ENCODE measurements around the gene FAM47E. TPM values are rescaled to one million over a fixed set of nuclear protein-coding genes. Genes with fewer than 3 reads are reported as not detected.

FAM47E gene
- total RNA-seq, 1 experiment from 2014 or later: 1.0 TPM

GRCh38 chr4:76311896-76312331 is 60.4 kb downstream of the FAM47E start:
- no TSS peak for BruUV-seq (replicated peaks)
- H3K4me3 Mint-ChIP-seq (ENCODE audit: unreplicated experiment): no peak overlapping the region
- no peak overlapping the region for H3K27ac Mint-ChIP-seq (ENCODE audit: low read depth, unreplicated experiment)
- peaks cover 4% of the 10 kb centered on the region for H3K4me1 Mint-ChIP-seq (ENCODE audit: insufficient read depth, unreplicated experiment)
- no peaks in the 10 kb centered on the region for H3K27me3 Mint-ChIP-seq (ENCODE audit: insufficient read depth, unreplicated experiment)
- ChIA-PET POLR2A (interaction anchor here (0.6 to 2.6 kb wide), 4 partner anchors 12 to 1670 kb away, joined by 3 to 8 read pairs (median 3); no protein-coding TSS in a partner anchor), CTCF (interaction anchor here (1.4 kb wide), 1 partner anchor 133 kb away, joined by 3 read pairs; no protein-coding TSS in a partner anchor)
- intact Hi-C loops (cut with micrococcal nuclease): no loop called here
- no peaks in the 10 kb centered on the region for H3K9me3 Mint-ChIP-seq (ENCODE audit: unreplicated experiment)
- no peak for TF ChIP-seq CTCF (IDR thresholded peaks at IDR 0.05; ENCODE audit: unreplicated experiment)
- peak; percentile 18 for DNase-seq (ENCODE audit: unreplicated experiment)
- H3K36me3 Mint-ChIP-seq (ENCODE audit: insufficient read depth, unreplicated experiment): peaks cover 21% of the 10 kb centered on the region

GRCh38 chr4:76312457-76312856 is 60.9 kb downstream of the FAM47E start:
- peaks cover 21% of the 10 kb centered on the region for H3K36me3 Mint-ChIP-seq (ENCODE audit: insufficient read depth, unreplicated experiment)

GRCh38 chr4:76313547-76313946 is 62.0 kb downstream of the FAM47E start:
- Mint-ChIP-seq H3K27ac (ENCODE audit: low read depth, unreplicated experiment) (no peak overlapping the region), H3K27me3 (ENCODE audit: insufficient read depth, unreplicated experiment) (no peaks in the 10 kb centered on the region), H3K4me3 (ENCODE audit: unreplicated experiment) (no peak overlapping the region), H3K9me3 (ENCODE audit: unreplicated experiment) (peaks cover 7% of the 10 kb centered on the region), H3K4me1 (ENCODE audit: insufficient read depth, unreplicated experiment) (peaks cover 2% of the 10 kb centered on the region), H3K36me3 (ENCODE audit: insufficient read depth, unreplicated experiment) (peaks cover 21% of the 10 kb centered on the region)
- no TSS peak for BruUV-seq (replicated peaks)
- intact Hi-C loops (cut with micrococcal nuclease): no loop called here
- DNase-seq (ENCODE audit: unreplicated experiment): no peak
- ChIA-PET POLR2A (interaction anchor here (2.6 kb wide), 1 partner anchor 10 kb away, joined by 8 read pairs; no protein-coding TSS in a partner anchor), CTCF (interaction anchor here (0.6 to 1.0 kb wide), 4 partner anchors 13 to 134 kb away, joined by 3 read pairs; no protein-coding TSS in a partner anchor)
- TF ChIP-seq CTCF (IDR thresholded peaks at IDR 0.05; ENCODE audit: unreplicated experiment): no peak

More at GRCh38 chr4:76312457-76312856, 60.9 kb downstream of the FAM47E start:
- no peak for DNase-seq (ENCODE audit: unreplicated experiment)
- TF ChIP-seq CTCF (IDR thresholded peaks at IDR 0.05; ENCODE audit: unreplicated experiment): no peak
- POLR2A ChIA-PET: interaction anchor here (0.7 to 2.6 kb wide), 4 partner anchors 11 to 1671 kb away, joined by 3 to 8 read pairs (median 3); no protein-coding TSS in a partner anchor
- intact Hi-C loops (cut with micrococcal nuclease): no loop called here
- H3K9me3 Mint-ChIP-seq (ENCODE audit: unreplicated experiment): no peaks in the 10 kb centered on the region
- no peak overlapping the region for H3K4me3 Mint-ChIP-seq (ENCODE audit: unreplicated experiment)
- H3K4me1 Mint-ChIP-seq (ENCODE audit: insufficient read depth, unreplicated experiment): peaks cover 4% of the 10 kb centered on the region
- BruUV-seq (replicated peaks): no TSS peak
- H3K27me3 Mint-ChIP-seq (ENCODE audit: insufficient read depth, unreplicated experiment): no peaks in the 10 kb centered on the region
- H3K27ac Mint-ChIP-seq (ENCODE audit: low read depth, unreplicated experiment): no peak overlapping the region
- CTCF ChIA-PET: interaction anchor here (0.6 to 1.4 kb wide), 4 partner anchors 30 to 1470 kb away, joined by 3 to 4 read pairs (median 3); no protein-coding TSS in a partner anchor

GRCh38 chr4:76315267-76315918 is 63.9 kb downstream of the FAM47E start:
- CTCF ChIA-PET: interaction anchor here (1.0 kb wide), 1 partner anchor 63 kb away, joined by 5 read pairs; no protein-coding TSS in a partner anchor
- Mint-ChIP-seq H3K4me3 (ENCODE audit: unreplicated experiment) (no peak overlapping the region), H3K27me3 (ENCODE audit: insufficient read depth, unreplicated experiment) (no peaks in the 10 kb centered on the region), H3K4me1 (ENCODE audit: insufficient read depth, unreplicated experiment) (no peaks in the 10 kb centered on the region), H3K9me3 (ENCODE audit: unreplicated experiment) (peaks cover 14% of the 10 kb centered on the region), H3K27ac (ENCODE audit: low read depth, unreplicated experiment) (no peak overlapping the region), H3K36me3 (ENCODE audit: insufficient read depth, unreplicated experiment) (peaks cover 12% of the 10 kb centered on the region)
- POLR2A ChIA-PET: interaction anchor here (1.0 kb wide), 1 partner anchor 52 kb away, joined by 3 read pairs; no protein-coding TSS in a partner anchor
- BruUV-seq (replicated peaks): no TSS peak
- intact Hi-C loops (cut with micrococcal nuclease): no loop called here
- TF ChIP-seq CTCF (IDR thresholded peaks at IDR 0.05; ENCODE audit: unreplicated experiment): no peak
- DNase-seq (ENCODE audit: unreplicated experiment): no peak

Data from MCF 10A (cell line).